Loucy (cell line): Measurements from ENCODE around the gene UCHL5.

Experiments
- H2AFZ ChIP-seq: fragments of 200-600 bp; sonication (generic); 2 replicates; pipeline ENCODE4 v1.6.0; 2016; ENCODE audit warnings: antibody characterized with exemption, mild to moderate bottlenecking, low read length, moderate library complexity
- H3F3A ChIP-seq: fragments of 200-600 bp; 2 replicates; pipeline ENCODE4 v1.6.0; 2016; ENCODE audit warnings: antibody characterized with exemption, low read depth, mild to moderate bottlenecking
- H3K27me3 ChIP-seq: fragments of 200-600 bp; sonication (generic); 2 replicates; pipeline ENCODE4 v1.6.1; 2014; ENCODE audit warnings: low read length, mild to moderate bottlenecking; ENCODE audit not compliant: insufficient read depth, poor library complexity, severe bottlenecking
- H3K36me3 ChIP-seq: fragments of 200-600 bp; sonication (generic); 2 replicates; pipeline ENCODE4 v1.6.1; 2016; ENCODE audit warnings: low read length; ENCODE audit not compliant: insufficient read depth
- H3K4me1 ChIP-seq: fragments of 200-600 bp; sonication (generic); 2 replicates; pipeline ENCODE4 v1.5.1; 2014; ENCODE audit warnings: low read length, mild to moderate bottlenecking; ENCODE audit not compliant: insufficient read depth, poor library complexity, severe bottlenecking
- H3K4me2 ChIP-seq: fragments of 200-600 bp; sonication (generic); 2 replicates; pipeline ENCODE4 v1.6.0; 2014; ENCODE audit warnings: antibody characterized with exemption, low read length, low read depth, mild to moderate bottlenecking; ENCODE audit not compliant: poor library complexity, severe bottlenecking
- H3K4me3 ChIP-seq: fragments of 200-600 bp; sonication (generic); 2 replicates; pipeline ENCODE4 v1.5.1; 2014; ENCODE audit warnings: low read length, mild to moderate bottlenecking, mixed read lengths; ENCODE audit not compliant: poor library complexity, severe bottlenecking
- H3K79me2 ChIP-seq: fragments of 200-600 bp; sonication (generic); 2 replicates; pipeline ENCODE4 v1.6.1; 2014; ENCODE audit warnings: low read length; ENCODE audit not compliant: insufficient read depth
- H3K9ac ChIP-seq: fragments of 200-600 bp; sonication (generic); 2 replicates; pipeline ENCODE4 v1.6.0; 2014; ENCODE audit warnings: mild to moderate bottlenecking, low read depth, low read length, moderate library complexity; ENCODE audit not compliant: poor library complexity, severe bottlenecking
- H3K9me2 ChIP-seq: fragments of 200-600 bp; sonication (generic); replicated peaks from 2 replicates; pipeline ENCODE4 v1.6.1; 2016; ENCODE audit warnings: low read depth, low read length, mixed read lengths
- H3K9me3 ChIP-seq: fragments of 200-600 bp; sonication (generic); 2 replicates; pipeline ENCODE4 v1.6.1; 2014; ENCODE audit warnings: mild to moderate bottlenecking, antibody characterized with exemption, low read length, low read depth; ENCODE audit not compliant: insufficient read depth
- H4K20me1 ChIP-seq: fragments of 200-600 bp; sonication (generic); 2 replicates; pipeline ENCODE4 v1.6.0; 2014; ENCODE audit warnings: antibody characterized with exemption, low read length, mild to moderate bottlenecking; ENCODE audit not compliant: insufficient read depth, poor library complexity, severe bottlenecking
- CTCF ChIP-seq: fragments of 200-600 bp; sonication (generic); conservative IDR thresholded peaks from 2 replicates; pipeline ENCODE4 v1.5.1; 2014; ENCODE audit warnings: mild to moderate bottlenecking, antibody characterized with exemption, low read length
- EZH2phosphoT487 ChIP-seq: fragments of 200-600 bp; IDR thresholded peaks from 2 replicates; pipeline ENCODE4 v1.6.1; 2018; ENCODE audit warnings: antibody characterized with exemption, mild to moderate bottlenecking, moderate library complexity, borderline replicate concordance

The UCHL5 gene

GRCh38 chr1:193068013-193068412 lies 8.9 kb upstream of the UCHL5 start:
- H3K36me3 ChIP-seq = peaks cover 6% of the 10 kb centered on the region; the same call in 1 of the 2 replicates
- H3K4me1 ChIP-seq = peaks cover 41% of the 10 kb centered on the region
- H3F3A ChIP-seq = no peaks in the 10 kb centered on the region
- H3K4me2 ChIP-seq = no peak overlapping the region
- TF ChIP-seq EZH2phosphoT487 (no peak), CTCF (no peak)
- peaks cover 22% of the 10 kb centered on the region for H4K20me1 ChIP-seq
- no peaks in the 10 kb centered on the region for H3K9me2 ChIP-seq
- no peak overlapping the region for H3K4me3 ChIP-seq
- peaks cover 64% of the 10 kb centered on the region for H3K79me2 ChIP-seq
- no peak overlapping the region for H2AFZ ChIP-seq
- H3K27me3 ChIP-seq = no peaks in the 10 kb centered on the region
- no peaks in the 10 kb centered on the region for H3K9me3 ChIP-seq
- H3K9ac ChIP-seq = no peak overlapping the region

- Histone ChIP-seq H3K79me2 (peaks cover 70% of the 10 kb centered on the region), H3F3A (no peaks in the 10 kb centered on the region), H3K9me2 (no peaks in the 10 kb centered on the region), H3K27me3 (no peaks in the 10 kb centered on the region), H3K36me3 (peaks cover 6% of the 10 kb centered on the region; the same call in 1 of the 2 replicates), H3K9me3 (no peaks in the 10 kb centered on the region), H4K20me1 (peaks cover 32% of the 10 kb centered on the region), H3K9ac (no peak overlapping the region), H2AFZ (no peak overlapping the region), H3K4me2 (peak overlapping the region; percentile 36), H3K4me1 (peaks cover 41% of the 10 kb centered on the region), H3K4me3 (no peak overlapping the region)
- TF ChIP-seq EZH2phosphoT487 (no peak), CTCF (no peak)
Measured at GRCh38 chr1:193066606-193067005, 7.4 kb upstream of the UCHL5 start.

- peaks cover 38% of the 10 kb centered on the region for H3K4me1 ChIP-seq
- H3K36me3 ChIP-seq = peaks cover 6% of the 10 kb centered on the region; the same call in 1 of the 2 replicates
- no peaks in the 10 kb centered on the region for H3K9me3 ChIP-seq
- H3K27me3 ChIP-seq = no peaks in the 10 kb centered on the region
- H3K4me2 ChIP-seq = peak overlapping the region; percentile 36
- peaks cover 35% of the 10 kb centered on the region for H4K20me1 ChIP-seq
- no peak overlapping the region for H2AFZ ChIP-seq
- no peak overlapping the region for H3K4me3 ChIP-seq
- H3K9me2 ChIP-seq = no peaks in the 10 kb centered on the region
- H3K9ac ChIP-seq = no peak overlapping the region
- no peaks in the 10 kb centered on the region for H3F3A ChIP-seq
- TF ChIP-seq EZH2phosphoT487 (no peak), CTCF (no peak)
- H3K79me2 ChIP-seq = peaks cover 76% of the 10 kb centered on the region
Measured at GRCh38 chr1:193065954-193066353, 6.8 kb upstream of the UCHL5 start.
